Fibroblast of lung (primary cell): ENCODE data around the gene RPL39L. TPM values are rescaled to one million over a fixed set of nuclear protein-coding genes. Genes with fewer than 3 reads are reported as not detected.

ENCODE experiments used
- DNase-seq, 2 donors: peaks; one replicate each; pipeline versions ENCODE4 v3.0.0 to v3.0.0-alpha.2; 2010; ENCODE audit warnings: low read depth in 2 of 2
- H2AFZ ChIP-seq: 2 replicates; pipeline ENCODE4 v1.5.1; 2012; ENCODE audit warnings: low read length, control low read depth, inconsistent platforms
- H3K27ac ChIP-seq: 2 replicates; pipeline ENCODE4 v1.5.1; 2011; ENCODE audit warnings: low read length, control low read depth; ENCODE audit not compliant: insufficient read depth
- H3K27me3 ChIP-seq: 2 replicates; pipeline ENCODE4 v1.5.1; 2011; ENCODE audit warnings: mild to moderate bottlenecking, low read length; ENCODE audit not compliant: control insufficient read depth, insufficient read depth
- H3K36me3 ChIP-seq: 2 replicates; pipeline ENCODE4 v1.5.1; 2011; ENCODE audit warnings: low read length; ENCODE audit not compliant: control insufficient read depth, insufficient read depth
- H3K4me1 ChIP-seq: 2 replicates; pipeline ENCODE4 v1.5.1; 2011; ENCODE audit warnings: low read length; ENCODE audit not compliant: control insufficient read depth, insufficient read depth; ENCODE audit errors: extremely low read depth
- H3K4me2 ChIP-seq: 2 replicates; pipeline ENCODE4 v1.5.1; 2011; ENCODE audit warnings: low read length, control low read depth; ENCODE audit not compliant: insufficient read depth; ENCODE audit errors: extremely low read depth
- H3K4me3 ChIP-seq, 4 experiments: fragments of 200-600 bp in 1 of 4; sonication (generic) in 1 of 4; replicated peaks in 1 of 4; 2 replicates each; pipeline ENCODE4 v1.5.1; 2011 to 2016; ENCODE audit warnings: low read length in 4 of 4, low read depth in 3 of 4, mild to moderate bottlenecking in 3 of 4, control low read depth in 2 of 4, inconsistent platforms in 1 of 4, mixed read lengths in 1 of 4; ENCODE audit not compliant: insufficient read depth in 1 of 4; ENCODE audit errors: control extremely low read depth in 1 of 4
- H3K79me2 ChIP-seq: 2 replicates; pipeline ENCODE4 v1.5.1; 2012; ENCODE audit warnings: mild to moderate bottlenecking, low read length, inconsistent platforms; ENCODE audit not compliant: control insufficient read depth, insufficient read depth
- H3K9ac ChIP-seq: 2 replicates; pipeline ENCODE4 v1.5.1; 2011; ENCODE audit warnings: mild to moderate bottlenecking, low read length, control low read depth; ENCODE audit not compliant: insufficient read depth
- H3K9me3 ChIP-seq: 2 replicates; pipeline ENCODE4 v1.5.1; 2012; ENCODE audit warnings: low read depth, low read length; ENCODE audit not compliant: control insufficient read depth, insufficient read depth
- H4K20me1 ChIP-seq: 2 replicates; pipeline ENCODE4 v1.5.1; 2011; ENCODE audit warnings: low read length; ENCODE audit not compliant: control insufficient read depth, insufficient read depth; ENCODE audit errors: extremely low read depth
- CTCF ChIP-seq, 2 donors: IDR thresholded peaks in 1 of 2; conservative IDR thresholded peaks in 1 of 2; 1 replicate in 1 of 2; 2 replicates in 1 of 2; pipeline ENCODE4 v1.5.1; 2011 to 2012; ENCODE audit warnings: low read length in 2 of 2, control low read depth in 1 of 2, inconsistent platforms in 1 of 2, low read depth in 1 of 2, mild to moderate bottlenecking in 1 of 2
- EZH2 ChIP-seq: IDR thresholded peaks from 2 replicates; pipeline ENCODE4 v1.5.1; 2012; ENCODE audit warnings: low read length, control low read depth, mild to moderate bottlenecking; ENCODE audit errors: missing control alignments
- polyA plus RNA-seq, 2 donors: library from polyadenylated mRNA; depleted of rRNA in 1 of 2; stranded (reverse) in 1 of 2; unstranded in 1 of 2; fragments of >200 nt; gene quantifications; 2 replicates each; pipeline ENCODE4 v1.2.1, GENCODE V29; 2011 to 2012; ENCODE audit warnings: missing spikeins in 1 of 2
- total RNA-seq: library from RNA; depleted of rRNA; stranded (reverse); fragments of >200 nt; gene quantifications from 2 replicates; pipeline ENCODE4 v1.2.1, GENCODE V29; 2014

The RPL39L gene
- total and polyA plus RNA-seq, 2 donors (not counting 1 experiment from before 2014, with no cell fraction given) = 8.4 to 26.6 TPM

GRCh38 chr3:187112934-187113793 is 26.1 kb downstream of the RPL39L start:
- peak; percentile 25 to 52 for DNase-seq
- Histone ChIP-seq H4K20me1 (no peaks in the 10 kb centered on the region), H3K9ac (no peak overlapping the region), H3K36me3 (no peaks in the 10 kb centered on the region), H3K4me3 (no peak overlapping the region), H2AFZ (no peak overlapping the region), H3K27ac (no peak overlapping the region), H3K9me3 (no peaks in the 10 kb centered on the region), H3K27me3 (no peaks in the 10 kb centered on the region), H3K4me1 (no peaks in the 10 kb centered on the region), H3K79me2 (no peaks in the 10 kb centered on the region), H3K4me2 (no peak overlapping the region)
- TF ChIP-seq CTCF (conservative IDR thresholded peaks at IDR 0.05 in 1 of 2, IDR thresholded peaks at IDR 0.05 in 1 of 2; ENCODE audit: low read depth in 1 of 2, low read length in 2 of 2) (peak; percentile 41 to 60), EZH2 (no peak)

GRCh38 chr3:187110156-187110555 is 29.1 kb downstream of the RPL39L start:
- no peaks in the 10 kb centered on the region for H3K27me3 ChIP-seq

DNA sequence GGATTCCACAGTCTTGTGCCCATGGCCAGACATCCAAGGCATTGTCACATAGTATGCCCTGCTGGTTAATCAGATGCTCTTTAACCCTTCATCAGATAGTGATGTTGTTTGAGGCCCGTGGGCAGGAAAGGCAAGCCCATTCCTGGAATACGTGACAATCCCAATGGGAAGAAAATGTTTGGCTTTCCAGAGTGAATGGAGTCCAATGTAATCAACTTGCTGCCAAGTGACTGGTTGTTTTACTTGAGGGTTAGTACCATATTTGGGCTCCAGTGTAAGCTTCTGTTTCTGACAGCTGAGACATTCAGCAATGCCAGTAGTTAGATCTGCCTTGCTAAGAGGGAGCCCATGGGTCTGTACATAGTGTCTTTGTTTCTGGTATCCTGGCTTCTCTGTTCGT is 31.3 kb downstream of the RPL39L start:
- no peak overlapping the region for H3K27ac ChIP-seq
- H3K79me2 ChIP-seq = no peaks in the 10 kb centered on the region
- H3K9me3 ChIP-seq = no peaks in the 10 kb centered on the region
- no peaks in the 10 kb centered on the region for H3K27me3 ChIP-seq
- no peaks in the 10 kb centered on the region for H4K20me1 ChIP-seq
- no peak overlapping the region for H3K4me2 ChIP-seq
- no peaks in the 10 kb centered on the region for H3K36me3 ChIP-seq
- no peak overlapping the region for H3K4me3 ChIP-seq
- DNase-seq = peak in 1 of 2 donors; percentile 10
- no peak overlapping the region for H3K9ac ChIP-seq
- TF ChIP-seq EZH2 = no peak
- TF ChIP-seq CTCF (conservative IDR thresholded peaks at IDR 0.05 in 1 of 2, IDR thresholded peaks at IDR 0.05 in 1 of 2; ENCODE audit: low read depth in 1 of 2, low read length in 2 of 2) = no peak
- no peaks in the 10 kb centered on the region for H3K4me1 ChIP-seq
- no peak overlapping the region for H2AFZ ChIP-seq

More at GRCh38 chr3:187110156-187110555, 29.1 kb downstream of the RPL39L start:
- H3K9me3 ChIP-seq = no peaks in the 10 kb centered on the region
- H2AFZ ChIP-seq = no peak overlapping the region
- H3K4me1 ChIP-seq = no peaks in the 10 kb centered on the region
- H3K36me3 ChIP-seq = no peaks in the 10 kb centered on the region
- no peaks in the 10 kb centered on the region for H4K20me1 ChIP-seq
- H3K27ac ChIP-seq = no peak overlapping the region
- no peak overlapping the region for H3K4me2 ChIP-seq
- DNase-seq = no peak
- no peak overlapping the region for H3K9ac ChIP-seq
- no peak overlapping the region for H3K4me3 ChIP-seq
- TF ChIP-seq CTCF (conservative IDR thresholded peaks at IDR 0.05 in 1 of 2, IDR thresholded peaks at IDR 0.05 in 1 of 2; ENCODE audit: low read depth in 1 of 2, low read length in 2 of 2) (no peak), EZH2 (no peak)
- H3K79me2 ChIP-seq = no peaks in the 10 kb centered on the region
